COLO829 (cell line): ENCODE results near the gene TMEM45A.
"Not testable (repeated sequence)": the region's sequence is repeated elsewhere in the genome, so short reads cannot be mapped to it uniquely, and the experiment has no call there.

Experiments used
- DNase-seq: peaks from one replicate; pipeline ENCODE4 v3.0.0; 2012; ENCODE audit warnings: low spot score

TMEM45A gene

GRCh38 chr3:100483529-100483928 is 8.9 kb upstream of the TMEM45A start:
- no peak for DNase-seq

GRCh38 chr3:100486808-100487207 is 5.6 kb upstream of the TMEM45A start:
- no peak for DNase-seq

GRCh38 chr3:100489118-100489517 is 3.3 kb upstream of the TMEM45A start:
- DNase-seq: no peak

GRCh38 chr3:100496711-100497261 is 4.4 kb downstream of the TMEM45A start:
- no peak for DNase-seq

- no peak for DNase-seq
These were observed 7.2 kb downstream of the TMEM45A start for GRCh38 chr3:100499651-100500050.

- DNase-seq: no peak
These were observed 8.0 kb downstream of the TMEM45A start for GRCh38 chr3:100500320-100500880.

- DNase-seq: no peak
These were observed 11.0 kb downstream of the TMEM45A start for GRCh38 chr3:100503448-100503847.

GRCh38 chr3:100506355-100506754 is 13.9 kb downstream of the TMEM45A start:
- no peak for DNase-seq

- DNase-seq: not testable (repeated sequence)
These were observed 17.4 kb downstream of the TMEM45A start for GRCh38 chr3:100509818-100510217.

GRCh38 chr3:100516232-100516631 is 23.8 kb downstream of the TMEM45A start:
- no peak for DNase-seq

- no peak for DNase-seq
These were observed 24.4 kb downstream of the TMEM45A start for GRCh38 chr3:100516838-100517237.

- DNase-seq: no peak
These were observed 24.9 kb downstream of the TMEM45A start for GRCh38 chr3:100517276-100517675.

GRCh38 chr3:100518244-100518643 is 25.8 kb downstream of the TMEM45A start:
- no peak for DNase-seq

- DNase-seq: no peak
These were observed 26.6 kb downstream of the TMEM45A start for GRCh38 chr3:100518983-100519382.

GRCh38 chr3:100521439-100521845 is 29.0 kb downstream of the TMEM45A start:
- no peak for DNase-seq

GRCh38 chr3:100522125-100522524 is 29.7 kb downstream of the TMEM45A start:
- DNase-seq: no peak

- no peak for DNase-seq
These were observed 30.8 kb downstream of the TMEM45A start for GRCh38 chr3:100523050-100523760.

GRCh38 chr3:100525753-100526612 is 33.6 kb downstream of the TMEM45A start:
- peak; percentile 95 for DNase-seq

GRCh38 chr3:100526613-100527346 is 34.4 kb downstream of the TMEM45A start:
- DNase-seq: no peak

GRCh38 chr3:100527347-100527735 is 34.9 kb downstream of the TMEM45A start:
- no peak for DNase-seq

- no peak for DNase-seq
These were observed 38.7 kb downstream of the TMEM45A start for GRCh38 chr3:100531093-100531492.

GRCh38 chr3:100532411-100532810 is 40.0 kb downstream of the TMEM45A start:
- DNase-seq: no peak
